Kidney glomerular epithelial cell (primary cell): Measurements from ENCODE around the gene ISOC2.
"Not testable (repeated sequence)": the region's sequence is repeated elsewhere in the genome, so short reads cannot be mapped to it uniquely, and the experiment has no call there.

Source experiments
- DNase-seq: peaks from one replicate; lab custom pipeline; 2025; lab: John Stamatoyannopoulos, UW

ISOC2 gene

GRCh38 chr19:55440411-55441105 lies 20.9 kb downstream of the ISOC2 start:
- no peak for DNase-seq

- DNase-seq = no peak
These were observed 22.4 kb downstream of the ISOC2 start for GRCh38 chr19:55439052-55439451.

- DNase-seq = peak; percentile 47
These were observed 24.0 kb downstream of the ISOC2 start for GRCh38 chr19:55437410-55437809.

GRCh38 chr19:55436847-55437246 lies 24.6 kb downstream of the ISOC2 start:
- DNase-seq = no peak

GRCh38 chr19:55435020-55435419 lies 26.4 kb downstream of the ISOC2 start:
- DNase-seq = no peak

GRCh38 chr19:55434356-55434919 lies 27.0 kb downstream of the ISOC2 start:
- no peak for DNase-seq

GRCh38 chr19:55433292-55433691 lies 28.1 kb downstream of the ISOC2 start:
- no peak for DNase-seq

GRCh38 chr19:55432241-55432959 lies 29.0 kb downstream of the ISOC2 start:
- DNase-seq = no peak

GRCh38 chr19:55431183-55431582 lies 30.3 kb downstream of the ISOC2 start:
- no peak for DNase-seq

- no peak for DNase-seq
These were observed 35.4 kb downstream of the ISOC2 start for GRCh38 chr19:55426042-55426441.

- DNase-seq = no peak
These were observed 36.9 kb downstream of the ISOC2 start for GRCh38 chr19:55424518-55424917.

GRCh38 chr19:55423225-55424005 lies 38.0 kb downstream of the ISOC2 start:
- no peak for DNase-seq

- not testable (repeated sequence) for DNase-seq
These were observed 40.2 kb downstream of the ISOC2 start for GRCh38 chr19:55421281-55421680.

GRCh38 chr19:55419624-55420236 lies 41.7 kb downstream of the ISOC2 start:
- no peak for DNase-seq

- no peak for DNase-seq
These were observed 42.3 kb downstream of the ISOC2 start for GRCh38 chr19:55419103-55419502.

- peak; percentile 53 for DNase-seq
These were observed 43.3 kb downstream of the ISOC2 start for GRCh38 chr19:55418185-55418584.

GRCh38 chr19:55410168-55410567 lies 51.3 kb downstream of the ISOC2 start:
- no peak for DNase-seq

- DNase-seq = not testable (repeated sequence)
These were observed 52.3 kb downstream of the ISOC2 start for GRCh38 chr19:55409179-55409578.

- DNase-seq = no peak
These were observed 52.9 kb downstream of the ISOC2 start for GRCh38 chr19:55408533-55408872.

- DNase-seq = peak; percentile 98
These were observed 53.5 kb downstream of the ISOC2 start for GRCh38 chr19:55407800-55408532.

GRCh38 chr19:55407550-55407799 lies 54.0 kb downstream of the ISOC2 start, which contains the start of gene UBE2S:
TSS of gene UBE2S (minus strand) at chr19:55407788. CDS start at chr19:55407589, 199 bp downstream.
- DNase-seq = not testable (repeated sequence)
